ENCODE results near the gene MASTL. TPM values are rescaled to one million over a fixed set of nuclear protein-coding genes. Genes with fewer than 3 reads are reported as not detected.

MASTL gene
- total and polyA plus RNA-seq, 2 experiments from 2014 or later: 28.2 to 43.1 TPM

DNA sequence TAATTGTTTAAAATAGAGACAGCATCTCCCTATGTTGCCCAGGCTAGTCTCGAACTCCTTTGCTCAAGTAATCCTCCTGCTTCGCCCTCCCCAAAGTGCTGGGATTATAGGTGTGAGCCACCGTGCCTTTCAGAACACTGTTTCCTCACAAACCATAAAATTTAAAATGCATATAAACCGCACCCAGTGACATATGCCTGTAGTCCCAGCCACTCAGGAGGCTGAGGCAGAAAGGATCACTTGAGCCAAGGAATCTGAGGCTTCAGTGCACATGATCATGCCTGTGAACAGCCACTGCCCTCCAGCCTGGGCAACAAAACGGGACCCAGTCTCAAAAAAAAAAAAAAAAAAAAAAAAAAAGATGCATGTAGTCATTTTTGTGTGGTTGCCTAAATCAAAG, 48.7 kb downstream of the MASTL start:
- H3K9me3 Mint-ChIP-seq: no peaks in the 10 kb centered on the region
- H3K4me3 Mint-ChIP-seq: no peak overlapping the region
- Histone ChIP-seq H3K4me1 (ENCODE audit: insufficient read depth) (no peaks in the 10 kb centered on the region), H3K27ac (ENCODE audit: low read depth) (no peak overlapping the region), H3K79me2 (replicated peaks; ENCODE audit: insufficient read depth) (no peaks in the 10 kb centered on the region), H3F3A (replicated peaks; ENCODE audit: low read depth) (no peaks in the 10 kb centered on the region), H2AFZ (no peak overlapping the region), H4K20me1 (replicated peaks; ENCODE audit: insufficient read depth) (no peaks in the 10 kb centered on the region), H3K4me2 (no peak overlapping the region), H3K9me2 (ENCODE audit: insufficient read depth) (no peaks in the 10 kb centered on the region), H3K36me3 (ENCODE audit: insufficient read depth) (peaks cover 6% of the 10 kb centered on the region), H3K27me3 (ENCODE audit: insufficient read depth) (no peaks in the 10 kb centered on the region), H3K4me3 (no peak overlapping the region)
- peaks cover 15% of the 10 kb centered on the region; the same call in 2 of the 3 replicates for H3K36me3 Mint-ChIP-seq (ENCODE audit: low read depth)
- no peaks in the 10 kb centered on the region for H3K27me3 Mint-ChIP-seq (ENCODE audit: insufficient read depth, low read depth, poor library complexity)
- H3K27ac Mint-ChIP-seq: no peak overlapping the region
- DNase-seq (ENCODE audit: low spot score): no peak
- TF ChIP-seq STAT1 (IDR thresholded peaks at IDR 0.05; ENCODE audit: unreplicated experiment) (no peak), EZH2 (IDR thresholded peaks at IDR 0.05; ENCODE audit: low read depth, unreplicated experiment) (no peak), POLR2AphosphoS5 (IDR thresholded peaks at IDR 0.05; ENCODE audit: low read depth) (no peak), CREB1 (CRISPR knock-in tag; IDR thresholded peaks at IDR 0.05; ENCODE audit: low read depth) (no peak), EZH2phosphoT487 (IDR thresholded peaks at IDR 0.05; ENCODE audit: unreplicated experiment) (no peak), NANOG (IDR thresholded peaks at IDR 0.05; ENCODE audit: borderline replicate concordance) (no peak), JUNB (IDR thresholded peaks at IDR 0.05; ENCODE audit: unreplicated experiment) (no peak), ZNF114 (CRISPR knock-in tag; IDR thresholded peaks at IDR 0.05) (no peak), ZNF331 (CRISPR knock-in tag; IDR thresholded peaks at IDR 0.05; ENCODE audit: low read depth) (no peak)
- TF ChIP-seq, protein P1, sequence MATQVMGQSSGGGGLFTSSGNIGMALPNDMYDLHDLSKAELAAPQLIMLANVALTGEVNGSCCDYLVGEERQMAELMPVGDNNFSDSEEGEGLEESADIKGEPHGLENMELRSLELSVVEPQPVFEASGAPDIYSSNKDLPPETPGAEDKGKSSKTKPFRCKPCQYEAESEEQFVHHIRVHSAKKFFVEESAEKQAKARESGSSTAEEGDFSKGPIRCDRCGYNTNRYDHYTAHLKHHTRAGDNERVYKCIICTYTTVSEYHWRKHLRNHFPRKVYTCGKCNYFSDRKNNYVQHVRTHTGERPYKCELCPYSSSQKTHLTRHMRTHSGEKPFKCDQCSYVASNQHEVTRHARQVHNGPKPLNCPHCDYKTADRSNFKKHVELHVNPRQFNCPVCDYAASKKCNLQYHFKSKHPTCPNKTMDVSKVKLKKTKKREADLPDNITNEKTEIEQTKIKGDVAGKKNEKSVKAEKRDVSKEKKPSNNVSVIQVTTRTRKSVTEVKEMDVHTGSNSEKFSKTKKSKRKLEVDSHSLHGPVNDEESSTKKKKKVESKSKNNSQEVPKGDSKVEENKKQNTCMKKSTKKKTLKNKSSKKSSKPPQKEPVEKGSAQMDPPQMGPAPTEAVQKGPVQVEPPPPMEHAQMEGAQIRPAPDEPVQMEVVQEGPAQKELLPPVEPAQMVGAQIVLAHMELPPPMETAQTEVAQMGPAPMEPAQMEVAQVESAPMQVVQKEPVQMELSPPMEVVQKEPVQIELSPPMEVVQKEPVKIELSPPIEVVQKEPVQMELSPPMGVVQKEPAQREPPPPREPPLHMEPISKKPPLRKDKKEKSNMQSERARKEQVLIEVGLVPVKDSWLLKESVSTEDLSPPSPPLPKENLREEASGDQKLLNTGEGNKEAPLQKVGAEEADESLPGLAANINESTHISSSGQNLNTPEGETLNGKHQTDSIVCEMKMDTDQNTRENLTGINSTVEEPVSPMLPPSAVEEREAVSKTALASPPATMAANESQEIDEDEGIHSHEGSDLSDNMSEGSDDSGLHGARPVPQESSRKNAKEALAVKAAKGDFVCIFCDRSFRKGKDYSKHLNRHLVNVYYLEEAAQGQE (IDR thresholded peaks at IDR 0.05; ENCODE audit: unreplicated experiment): no peak
- TF ChIP-seq, protein P2, sequence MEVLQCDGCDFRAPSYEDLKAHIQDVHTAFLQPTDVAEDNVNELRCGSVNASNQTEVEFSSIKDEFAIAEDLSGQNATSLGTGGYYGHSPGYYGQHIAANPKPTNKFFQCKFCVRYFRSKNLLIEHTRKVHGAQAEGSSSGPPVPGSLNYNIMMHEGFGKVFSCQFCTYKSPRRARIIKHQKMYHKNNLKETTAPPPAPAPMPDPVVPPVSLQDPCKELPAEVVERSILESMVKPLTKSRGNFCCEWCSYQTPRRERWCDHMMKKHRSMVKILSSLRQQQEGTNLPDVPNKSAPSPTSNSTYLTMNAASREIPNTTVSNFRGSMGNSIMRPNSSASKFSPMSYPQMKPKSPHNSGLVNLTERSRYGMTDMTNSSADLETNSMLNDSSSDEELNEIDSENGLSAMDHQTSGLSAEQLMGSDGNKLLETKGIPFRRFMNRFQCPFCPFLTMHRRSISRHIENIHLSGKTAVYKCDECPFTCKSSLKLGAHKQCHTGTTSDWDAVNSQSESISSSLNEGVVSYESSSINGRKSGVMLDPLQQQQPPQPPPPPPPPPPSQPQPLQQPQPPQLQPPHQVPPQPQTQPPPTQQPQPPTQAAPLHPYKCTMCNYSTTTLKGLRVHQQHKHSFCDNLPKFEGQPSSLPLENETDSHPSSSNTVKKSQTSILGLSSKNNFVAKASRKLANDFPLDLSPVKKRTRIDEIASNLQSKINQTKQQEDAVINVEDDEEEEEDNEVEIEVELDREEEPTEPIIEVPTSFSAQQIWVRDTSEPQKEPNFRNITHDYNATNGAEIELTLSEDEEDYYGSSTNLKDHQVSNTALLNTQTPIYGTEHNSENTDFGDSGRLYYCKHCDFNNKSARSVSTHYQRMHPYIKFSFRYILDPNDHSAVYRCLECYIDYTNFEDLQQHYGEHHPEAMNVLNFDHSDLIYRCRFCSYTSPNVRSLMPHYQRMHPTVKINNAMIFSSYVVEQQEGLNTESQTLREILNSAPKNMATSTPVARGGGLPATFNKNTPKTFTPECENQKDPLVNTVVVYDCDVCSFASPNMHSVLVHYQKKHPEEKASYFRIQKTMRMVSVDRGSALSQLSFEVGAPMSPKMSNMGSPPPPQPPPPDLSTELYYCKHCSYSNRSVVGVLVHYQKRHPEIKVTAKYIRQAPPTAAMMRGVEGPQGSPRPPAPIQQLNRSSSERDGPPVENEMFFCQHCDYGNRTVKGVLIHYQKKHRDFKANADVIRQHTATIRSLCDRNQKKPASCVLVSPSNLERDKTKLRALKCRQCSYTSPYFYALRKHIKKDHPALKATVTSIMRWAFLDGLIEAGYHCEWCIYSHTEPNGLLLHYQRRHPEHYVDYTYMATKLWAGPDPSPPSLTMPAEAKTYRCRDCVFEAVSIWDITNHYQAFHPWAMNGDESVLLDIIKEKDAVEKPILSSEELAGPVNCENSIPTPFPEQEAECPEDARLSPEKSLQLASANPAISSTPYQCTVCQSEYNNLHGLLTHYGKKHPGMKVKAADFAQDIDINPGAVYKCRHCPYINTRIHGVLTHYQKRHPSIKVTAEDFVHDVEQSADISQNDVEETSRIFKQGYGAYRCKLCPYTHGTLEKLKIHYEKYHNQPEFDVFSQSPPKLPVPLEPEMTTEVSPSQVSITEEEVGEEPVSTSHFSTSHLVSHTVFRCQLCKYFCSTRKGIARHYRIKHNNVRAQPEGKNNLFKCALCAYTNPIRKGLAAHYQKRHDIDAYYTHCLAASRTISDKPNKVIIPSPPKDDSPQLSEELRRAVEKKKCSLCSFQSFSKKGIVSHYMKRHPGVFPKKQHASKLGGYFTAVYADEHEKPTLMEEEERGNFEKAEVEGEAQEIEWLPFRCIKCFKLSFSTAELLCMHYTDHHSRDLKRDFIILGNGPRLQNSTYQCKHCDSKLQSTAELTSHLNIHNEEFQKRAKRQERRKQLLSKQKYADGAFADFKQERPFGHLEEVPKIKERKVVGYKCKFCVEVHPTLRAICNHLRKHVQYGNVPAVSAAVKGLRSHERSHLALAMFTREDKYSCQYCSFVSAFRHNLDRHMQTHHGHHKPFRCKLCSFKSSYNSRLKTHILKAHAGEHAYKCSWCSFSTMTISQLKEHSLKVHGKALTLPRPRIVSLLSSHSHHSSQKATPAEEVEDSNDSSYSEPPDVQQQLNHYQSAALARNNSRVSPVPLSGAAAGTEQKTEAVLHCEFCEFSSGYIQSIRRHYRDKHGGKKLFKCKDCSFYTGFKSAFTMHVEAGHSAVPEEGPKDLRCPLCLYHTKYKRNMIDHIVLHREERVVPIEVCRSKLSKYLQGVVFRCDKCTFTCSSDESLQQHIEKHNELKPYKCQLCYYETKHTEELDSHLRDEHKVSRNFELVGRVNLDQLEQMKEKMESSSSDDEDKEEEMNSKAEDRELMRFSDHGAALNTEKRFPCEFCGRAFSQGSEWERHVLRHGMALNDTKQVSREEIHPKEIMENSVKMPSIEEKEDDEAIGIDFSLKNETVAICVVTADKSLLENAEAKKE (CRISPR knock-in tag; IDR thresholded peaks at IDR 0.05): no peak
- TF ChIP-seq, protein P3, sequence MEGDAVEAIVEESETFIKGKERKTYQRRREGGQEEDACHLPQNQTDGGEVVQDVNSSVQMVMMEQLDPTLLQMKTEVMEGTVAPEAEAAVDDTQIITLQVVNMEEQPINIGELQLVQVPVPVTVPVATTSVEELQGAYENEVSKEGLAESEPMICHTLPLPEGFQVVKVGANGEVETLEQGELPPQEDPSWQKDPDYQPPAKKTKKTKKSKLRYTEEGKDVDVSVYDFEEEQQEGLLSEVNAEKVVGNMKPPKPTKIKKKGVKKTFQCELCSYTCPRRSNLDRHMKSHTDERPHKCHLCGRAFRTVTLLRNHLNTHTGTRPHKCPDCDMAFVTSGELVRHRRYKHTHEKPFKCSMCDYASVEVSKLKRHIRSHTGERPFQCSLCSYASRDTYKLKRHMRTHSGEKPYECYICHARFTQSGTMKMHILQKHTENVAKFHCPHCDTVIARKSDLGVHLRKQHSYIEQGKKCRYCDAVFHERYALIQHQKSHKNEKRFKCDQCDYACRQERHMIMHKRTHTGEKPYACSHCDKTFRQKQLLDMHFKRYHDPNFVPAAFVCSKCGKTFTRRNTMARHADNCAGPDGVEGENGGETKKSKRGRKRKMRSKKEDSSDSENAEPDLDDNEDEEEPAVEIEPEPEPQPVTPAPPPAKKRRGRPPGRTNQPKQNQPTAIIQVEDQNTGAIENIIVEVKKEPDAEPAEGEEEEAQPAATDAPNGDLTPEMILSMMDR (conservative IDR thresholded peaks at IDR 0.05; ENCODE audit: low read depth in 2 of 2): no peak
- TF ChIP-seq, protein P4, sequence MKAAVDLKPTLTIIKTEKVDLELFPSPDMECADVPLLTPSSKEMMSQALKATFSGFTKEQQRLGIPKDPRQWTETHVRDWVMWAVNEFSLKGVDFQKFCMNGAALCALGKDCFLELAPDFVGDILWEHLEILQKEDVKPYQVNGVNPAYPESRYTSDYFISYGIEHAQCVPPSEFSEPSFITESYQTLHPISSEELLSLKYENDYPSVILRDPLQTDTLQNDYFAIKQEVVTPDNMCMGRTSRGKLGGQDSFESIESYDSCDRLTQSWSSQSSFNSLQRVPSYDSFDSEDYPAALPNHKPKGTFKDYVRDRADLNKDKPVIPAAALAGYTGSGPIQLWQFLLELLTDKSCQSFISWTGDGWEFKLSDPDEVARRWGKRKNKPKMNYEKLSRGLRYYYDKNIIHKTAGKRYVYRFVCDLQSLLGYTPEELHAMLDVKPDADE (IDR thresholded peaks at IDR 0.05): no peak
- no peak for ATAC-seq
- no peaks in the 10 kb centered on the region for H3K4me1 Mint-ChIP-seq

All from GM23338 (cell line).